HG02852 (cell line): Measurements from ENCODE around the gene PCBP2.
"Not testable (repeated sequence)": the region's sequence is repeated elsewhere in the genome, so short reads cannot be mapped to it uniquely, and the experiment has no call there.

Source experiments
- ATAC-seq: cut with Tn5 transposase; IDR thresholded peaks from one replicate; pipeline ENCODE4 v1.9.1; 2021; ENCODE audit warnings: mild to moderate bottlenecking, moderate library complexity; ENCODE audit not compliant: unreplicated experiment

PCBP2 gene

DNA sequence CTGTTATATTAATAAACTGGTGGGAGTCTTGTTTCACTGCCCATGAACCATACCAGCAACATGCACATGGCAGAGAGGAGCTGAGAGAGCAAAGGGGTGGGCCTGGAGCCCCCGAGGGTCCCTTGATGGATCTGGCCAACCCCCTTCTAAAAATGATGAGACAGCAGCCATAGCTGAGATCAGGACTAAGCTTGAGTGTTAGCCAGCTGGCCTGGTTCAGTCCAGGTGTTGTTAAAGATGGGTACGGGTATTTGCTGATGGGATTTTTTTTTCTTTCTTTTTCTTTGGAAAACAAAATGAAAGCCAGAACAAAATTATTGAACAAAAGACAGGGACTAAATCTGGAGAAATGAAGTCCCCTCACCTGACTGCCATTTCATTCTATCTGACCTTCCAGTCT, 16.0 kb downstream of the PCBP2 start:
- ATAC-seq, result no peak

DNA sequence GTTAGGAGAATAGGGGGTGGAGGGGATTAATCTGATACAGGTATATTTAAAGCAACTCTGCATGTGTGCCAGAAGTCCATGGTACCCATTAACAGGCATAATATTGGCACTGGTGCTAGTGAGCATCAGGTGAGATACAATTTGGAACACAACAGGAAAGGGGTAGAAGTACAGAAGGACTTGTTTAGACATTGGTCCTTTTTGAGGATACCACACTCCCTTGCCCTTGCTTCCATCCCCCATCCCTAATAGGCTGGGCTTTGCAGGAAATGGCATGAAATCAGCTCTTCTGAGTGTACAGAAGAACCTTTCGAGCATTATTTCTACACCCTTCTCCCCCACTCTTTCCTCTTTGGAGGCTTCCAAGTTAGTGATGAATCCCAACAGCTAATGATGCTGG, 16.4 kb downstream of the PCBP2 start:
- ATAC-seq, result no peak

DNA sequence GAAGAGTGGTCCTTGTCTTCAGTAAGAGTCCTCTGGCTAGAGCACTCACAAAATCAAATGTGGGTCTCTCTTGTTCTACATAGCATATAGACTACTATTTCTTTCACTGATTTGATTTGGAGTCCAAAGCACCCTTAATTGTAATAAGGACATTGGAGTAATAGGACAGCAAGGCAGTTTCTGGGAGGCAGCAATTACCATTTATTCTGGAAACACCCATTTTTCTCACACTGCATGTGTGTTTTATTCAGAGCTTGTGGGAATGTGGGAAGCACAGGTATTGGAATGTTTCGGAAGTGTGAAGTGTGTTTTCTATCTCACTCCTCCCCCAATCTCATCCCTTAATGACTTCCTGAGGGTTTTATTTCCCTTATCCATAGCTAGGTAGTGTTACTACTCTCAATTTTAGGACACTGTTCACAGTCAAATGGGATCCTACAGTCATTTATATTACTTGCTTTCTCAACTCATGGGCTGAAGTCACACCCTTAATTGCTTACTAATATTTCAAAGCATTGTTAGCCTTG, 20.2 kb downstream of the PCBP2 start:
- ATAC-seq, result no peak

DNA sequence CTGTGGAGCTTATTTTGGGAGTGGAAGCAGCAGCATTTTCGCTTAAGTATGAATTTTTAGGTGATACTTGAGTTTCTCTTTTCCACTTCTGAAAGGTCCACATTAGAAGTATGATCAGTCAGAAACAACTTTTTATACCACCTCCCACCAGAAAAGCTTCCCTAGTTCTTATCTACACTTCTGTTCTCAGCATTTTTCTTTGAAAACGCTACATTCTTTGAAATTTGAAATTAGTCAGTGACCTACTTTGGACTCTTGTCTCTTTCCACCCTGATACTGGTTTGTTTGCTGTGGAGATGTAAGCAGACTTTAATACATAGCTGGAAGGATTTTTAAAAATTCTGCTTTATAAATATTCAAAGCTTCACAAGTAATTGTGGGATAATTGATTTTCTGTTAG, 22.2 kb downstream of the PCBP2 start:
- no peak for ATAC-seq

GRCh38 chr12:53474819-53475218, 22.9 kb downstream of the PCBP2 start:
- ATAC-seq, result no peak

GRCh38 chr12:53476769-53477209, 24.9 kb downstream of the PCBP2 start:
- no peak for ATAC-seq

DNA sequence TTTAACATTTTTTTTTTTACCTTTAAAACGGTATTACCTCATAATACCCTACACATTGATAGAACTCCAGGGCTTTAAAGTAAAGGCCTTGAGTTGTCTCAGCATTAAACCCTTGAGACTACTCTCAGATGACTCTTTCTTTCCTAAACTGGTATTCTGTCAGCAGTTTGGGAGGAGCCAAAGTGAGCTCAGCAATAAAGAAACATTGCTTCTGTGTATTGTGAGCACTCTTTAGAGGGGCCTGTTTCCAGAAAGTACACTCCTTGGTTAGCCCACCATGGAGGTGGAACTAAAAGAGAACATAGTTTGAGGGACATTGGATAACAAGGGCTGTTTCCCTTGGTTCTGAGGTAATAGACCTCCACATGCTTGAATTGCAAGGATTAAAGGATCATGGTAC, 27.0 kb downstream of the PCBP2 start:
- no peak for ATAC-seq

DNA sequence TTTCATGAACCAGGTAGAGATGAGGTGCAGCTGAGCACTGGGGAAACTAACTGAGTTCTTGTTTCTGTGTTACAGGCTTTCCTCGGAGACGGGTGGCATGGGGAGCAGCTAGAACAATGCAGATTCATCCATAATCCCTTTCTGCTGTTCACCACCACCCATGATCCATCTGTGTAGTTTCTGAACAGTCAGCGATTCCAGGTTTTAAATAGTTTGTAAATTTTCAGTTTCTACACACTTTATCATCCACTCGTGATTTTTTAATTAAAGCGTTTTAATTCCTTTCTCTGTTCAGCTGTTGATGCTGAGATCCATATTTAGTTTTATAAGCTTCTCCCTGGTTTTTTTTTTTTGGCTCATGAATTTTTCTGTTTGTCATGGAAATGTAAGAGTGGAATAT, 27.4 kb downstream of the PCBP2 start:
- ATAC-seq, result no peak

GRCh38 chr12:53480491-53481442, 28.9 kb downstream of the PCBP2 start:
- no peak for ATAC-seq

DNA sequence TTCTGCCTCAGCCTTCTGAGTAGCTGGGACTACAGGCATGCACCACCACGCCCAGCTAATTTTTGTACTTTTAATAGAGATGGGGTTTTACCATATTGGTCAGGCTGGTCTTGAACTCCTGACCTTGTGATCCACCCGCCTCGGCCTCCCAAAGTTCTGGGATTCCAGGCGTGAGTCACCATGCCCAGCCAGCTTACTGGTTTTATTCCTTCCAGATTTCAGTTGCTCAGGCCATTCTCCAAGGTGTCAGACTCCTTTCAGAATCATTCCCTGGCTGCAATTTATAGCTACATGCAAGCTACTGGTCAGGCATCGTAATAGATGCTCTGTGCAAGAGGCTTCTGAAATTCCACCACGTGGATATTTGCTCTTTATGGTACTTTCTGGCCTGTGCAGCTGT, 29.6 kb downstream of the PCBP2 start:
- ATAC-seq, result not testable (repeated sequence)

- no peak for ATAC-seq
Measured at GRCh38 chr12:53481939-53482586, 30.2 kb downstream of the PCBP2 start.

DNA sequence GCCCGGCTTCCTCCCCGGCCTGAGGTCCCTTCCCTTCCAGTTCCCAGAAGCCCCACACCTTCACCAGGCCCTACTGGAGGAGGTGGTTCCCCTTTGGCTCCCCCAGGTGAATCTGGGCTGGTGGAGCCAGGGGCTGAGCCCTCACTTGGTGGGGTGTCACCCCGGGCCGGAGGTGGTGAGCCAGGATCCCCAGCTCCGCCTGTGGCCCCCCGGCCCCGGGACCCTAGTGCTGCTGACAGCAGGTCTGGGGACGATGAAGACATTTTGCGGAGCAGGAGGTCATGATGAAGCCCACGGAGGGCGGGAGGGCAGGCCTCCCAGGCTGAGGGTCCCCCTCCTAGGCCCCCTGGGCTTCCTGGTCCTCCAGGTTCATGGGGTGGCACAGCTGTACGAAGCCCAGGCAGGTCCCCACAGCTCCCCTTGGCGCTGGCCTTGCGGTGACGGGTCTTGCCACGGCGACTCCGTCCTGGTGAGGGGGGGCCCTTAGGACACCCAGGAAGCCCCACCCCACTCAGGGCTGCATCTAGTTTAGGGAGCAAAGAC, 30.8 kb downstream of the PCBP2 start:
- no peak for ATAC-seq

DNA sequence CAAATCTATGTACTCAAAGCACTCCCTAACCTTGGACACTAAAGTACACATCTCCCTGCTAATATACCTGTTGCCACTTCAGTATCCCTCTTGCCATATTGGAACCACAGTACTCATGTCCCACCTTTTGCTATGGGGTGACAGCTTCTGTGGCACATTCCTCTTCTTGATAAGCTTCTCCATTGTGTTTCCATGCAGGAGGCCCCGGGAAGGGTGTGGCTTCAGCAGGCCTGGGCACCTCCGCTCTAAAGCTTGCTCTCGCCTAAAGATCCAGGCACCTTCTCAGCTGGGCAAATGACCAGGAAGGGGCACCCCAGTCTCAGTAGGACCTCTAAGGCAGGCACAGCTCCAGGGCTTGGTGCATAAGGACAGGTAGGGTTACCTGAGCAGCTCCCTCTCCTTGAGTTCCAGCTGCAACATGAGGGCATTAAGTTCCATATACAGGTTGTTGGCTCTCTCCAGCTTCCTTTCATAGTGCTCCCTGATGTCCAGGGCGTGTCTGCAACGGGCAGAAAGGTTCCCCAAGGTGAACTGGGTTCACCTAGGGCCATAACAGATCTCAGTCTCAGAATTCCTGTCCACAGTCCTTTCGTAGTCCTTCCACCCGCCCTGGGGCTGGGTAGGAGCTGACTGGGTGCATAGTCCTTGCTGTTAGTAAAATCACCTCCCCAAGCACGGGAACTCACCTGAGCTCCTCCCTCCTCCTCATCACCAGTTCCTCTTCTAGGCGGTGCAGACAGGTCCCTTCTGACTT, 31.5 kb downstream of the PCBP2 start:
- no peak for ATAC-seq

- no peak for ATAC-seq
Measured at GRCh38 chr12:53483979-53484377, 32.1 kb downstream of the PCBP2 start.

DNA sequence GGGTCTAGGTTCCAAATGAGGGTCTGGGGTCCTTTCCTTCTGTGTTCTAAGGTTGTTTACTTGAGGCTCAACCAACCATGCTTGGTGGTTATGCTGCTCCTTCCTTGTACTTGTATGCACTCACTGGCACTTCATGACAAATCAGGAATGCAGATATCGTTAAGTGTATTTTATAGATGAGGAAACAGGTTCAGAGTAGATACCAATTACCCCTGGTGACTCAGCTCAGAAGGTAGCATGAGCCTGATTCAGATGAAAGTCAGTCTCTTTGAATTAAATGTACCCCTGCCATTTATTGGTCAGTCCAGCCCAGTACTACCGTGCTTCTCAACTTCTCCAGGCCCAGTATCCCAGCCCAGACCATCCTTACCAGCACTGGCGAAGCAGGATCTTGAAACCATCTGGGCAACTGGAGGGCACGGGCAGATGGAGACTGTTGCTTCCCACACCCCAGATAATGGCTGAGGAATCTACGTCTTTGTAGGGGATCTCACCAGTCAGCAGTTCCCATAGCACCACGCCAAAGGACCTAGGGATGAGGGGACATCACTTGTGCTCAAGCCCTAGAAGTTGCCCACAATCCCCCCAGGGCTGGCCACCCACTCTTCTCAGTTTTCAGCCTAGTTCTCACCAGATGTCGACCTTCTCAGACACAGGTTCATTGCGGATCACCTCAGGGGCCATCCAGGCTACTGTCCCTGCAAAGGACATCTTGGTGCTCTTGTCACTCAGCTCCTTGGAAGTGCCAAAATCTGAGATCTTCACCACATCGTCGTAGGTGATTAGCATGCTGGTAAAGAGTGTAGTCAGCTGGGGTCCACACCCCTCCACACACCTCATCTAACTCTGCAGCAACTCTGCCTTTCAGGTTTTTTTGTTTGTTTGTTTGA, 33.0 kb downstream of the PCBP2 start:
- no peak for ATAC-seq

- ATAC-seq, result no peak
Measured at GRCh38 chr12:53485955-53486735, 34.2 kb downstream of the PCBP2 start.

DNA sequence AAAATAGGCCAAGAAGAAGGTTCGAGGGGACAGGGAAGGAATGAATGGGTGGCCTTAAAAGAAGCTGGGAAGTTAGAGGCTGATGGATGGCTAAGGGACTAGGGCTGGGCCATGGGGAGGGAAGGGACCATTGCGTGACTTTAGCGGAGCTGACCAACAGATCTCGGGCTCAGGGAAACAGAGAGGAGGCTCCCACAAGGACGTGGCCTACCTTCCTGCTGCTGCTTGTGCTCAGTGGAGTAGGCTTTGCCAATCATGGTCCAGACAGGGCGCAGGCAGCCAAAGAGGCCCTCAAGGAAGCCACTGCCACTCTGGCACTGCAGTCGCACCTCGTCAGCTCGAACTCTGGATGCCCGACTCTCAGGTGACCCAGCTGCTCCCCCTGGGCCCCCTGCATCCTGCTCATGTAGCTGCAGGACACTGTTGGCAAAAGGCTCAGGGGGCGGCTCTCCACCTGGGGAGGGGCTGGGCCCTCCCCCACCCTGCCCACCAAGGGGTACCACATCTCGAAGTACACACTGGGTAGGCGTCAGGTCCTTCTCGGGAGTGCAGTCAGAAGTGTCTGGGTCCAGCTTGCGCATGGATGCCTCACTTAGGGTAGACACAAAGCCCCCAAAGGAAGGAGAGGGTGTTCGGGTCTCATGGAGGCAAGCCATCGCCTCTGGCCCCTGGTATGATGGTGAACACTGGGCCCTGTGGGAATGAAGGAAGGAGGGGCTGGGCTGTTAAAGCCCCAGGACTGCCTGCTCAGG, 35.0 kb downstream of the PCBP2 start:
- no peak for ATAC-seq

DNA sequence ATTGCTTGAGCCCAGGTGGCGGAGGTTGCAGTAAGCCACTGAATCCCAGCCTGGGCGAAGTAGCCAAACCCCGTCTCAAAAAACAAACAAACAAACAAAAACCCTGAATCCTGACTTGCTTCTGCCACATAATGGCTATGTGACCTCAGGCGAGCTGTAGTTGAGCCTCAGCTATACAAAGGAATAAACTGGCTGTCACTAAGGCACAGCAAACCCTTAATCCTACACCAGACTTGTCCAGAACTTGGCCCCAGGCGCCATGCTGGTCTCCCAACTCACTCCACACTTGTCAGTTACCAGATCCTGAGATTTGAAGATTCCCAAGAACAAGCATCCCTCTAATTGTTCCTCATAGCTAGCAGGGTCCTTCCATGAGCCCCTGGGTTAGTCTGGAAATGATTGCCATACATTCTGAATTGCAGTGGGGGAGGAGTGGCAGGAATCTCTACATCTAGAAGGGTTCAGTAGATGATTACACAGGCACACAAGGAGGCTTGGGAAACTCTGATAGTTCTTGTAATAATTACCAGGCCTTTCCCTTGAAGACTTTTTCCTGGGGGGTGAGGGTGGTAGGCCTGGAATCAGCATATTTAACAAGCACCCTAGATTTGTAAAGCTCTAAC, 37.5 kb downstream of the PCBP2 start:
- no peak for ATAC-seq
